Measurements from ENCODE around the gene DOCK2.
"Not testable (repeated sequence)": the region's sequence is repeated elsewhere in the genome, so short reads cannot be mapped to it uniquely, and the experiment has no call there.

DOCK2 gene

GRCh38 chr5:169756071-169756765 is 119.1 kb downstream of the DOCK2 start:
- no peak for DNase-seq (ENCODE audit: low read depth)

- DNase-seq (ENCODE audit: low read depth), result no peak
Measured at GRCh38 chr5:169757016-169757415, 119.9 kb downstream of the DOCK2 start.

GRCh38 chr5:169758886-169759285 is 121.8 kb downstream of the DOCK2 start:
- no peak for DNase-seq (ENCODE audit: low read depth)

- no peak for DNase-seq (ENCODE audit: low read depth)
Measured at GRCh38 chr5:169760229-169760628, 123.2 kb downstream of the DOCK2 start.

- no peak for DNase-seq (ENCODE audit: low read depth)
Measured at GRCh38 chr5:169762338-169763095, 125.4 kb downstream of the DOCK2 start.

- no peak for DNase-seq (ENCODE audit: low read depth)
Measured at GRCh38 chr5:169763376-169764017, 126.4 kb downstream of the DOCK2 start.

- DNase-seq (ENCODE audit: low read depth), result no peak
Measured at GRCh38 chr5:169764018-169764378, 126.9 kb downstream of the DOCK2 start.

- DNase-seq (ENCODE audit: low read depth), result no peak
Measured at GRCh38 chr5:169765176-169765996, 128.3 kb downstream of the DOCK2 start.

GRCh38 chr5:169766943-169767342 is 129.9 kb downstream of the DOCK2 start:
- not testable (repeated sequence) for DNase-seq (ENCODE audit: low read depth)

- no peak for DNase-seq (ENCODE audit: low read depth)
Measured at GRCh38 chr5:169767938-169768337, 130.9 kb downstream of the DOCK2 start.

GRCh38 chr5:169768416-169768815 is 131.3 kb downstream of the DOCK2 start:
- no peak for DNase-seq (ENCODE audit: low read depth)

GRCh38 chr5:169770109-169770508 is 133.0 kb downstream of the DOCK2 start:
- no peak for DNase-seq (ENCODE audit: low read depth)

- DNase-seq (ENCODE audit: low read depth), result no peak
Measured at GRCh38 chr5:169772256-169772655, 135.2 kb downstream of the DOCK2 start.

- DNase-seq (ENCODE audit: low read depth), result no peak
Measured at GRCh38 chr5:169772688-169773087, 135.6 kb downstream of the DOCK2 start.

- no peak for DNase-seq (ENCODE audit: low read depth)
Measured at GRCh38 chr5:169777159-169777558, 140.1 kb downstream of the DOCK2 start.

- DNase-seq (ENCODE audit: low read depth), result no peak
Measured at GRCh38 chr5:169778622-169779596, 141.8 kb downstream of the DOCK2 start.

- no peak for DNase-seq (ENCODE audit: low read depth)
Measured at GRCh38 chr5:169781420-169782345, 144.6 kb downstream of the DOCK2 start.

- no peak for DNase-seq (ENCODE audit: low read depth)
Measured at GRCh38 chr5:169785771-169786618, 148.9 kb downstream of the DOCK2 start.

GRCh38 chr5:169788168-169788567 is 151.1 kb downstream of the DOCK2 start:
- no peak for DNase-seq (ENCODE audit: low read depth)
